GM12891 (cell line): ENCODE data around the gene PHF2.

Source experiments
- DNase-seq: peaks from one replicate; pipeline ENCODE4 v3.0.0; 2011; ENCODE audit warnings: low spot score; ENCODE audit not compliant: insufficient read length
- FAIRE-seq: peaks from 2 replicates; lab custom pipeline; 2011; peaks lifted over from hg19 to GRCh38; lab: Jason Lieb, UNC
- PAX5 ChIP-seq: IDR thresholded peaks from 2 replicates; pipeline ENCODE4 v1.6.1; 2011; ENCODE audit warnings: low read length, moderate library complexity, mild to moderate bottlenecking; ENCODE audit not compliant: insufficient read depth, severe bottlenecking
- POLR2A ChIP-seq: IDR thresholded peaks from 2 replicates; pipeline ENCODE4 v1.6.1; 2011; ENCODE audit warnings: low read depth, low read length, control low read depth
- POLR2AphosphoS5 ChIP-seq: IDR thresholded peaks from 2 replicates; pipeline ENCODE4 v1.6.1; 2011; ENCODE audit warnings: low read depth, low read length, control low read depth
- POU2F2 ChIP-seq: IDR thresholded peaks from 2 replicates; pipeline ENCODE4 v1.6.1; 2011; ENCODE audit warnings: low read depth, mild to moderate bottlenecking, control low read depth, low read length, moderate library complexity
- SPI1 ChIP-seq: IDR thresholded peaks from 2 replicates; pipeline ENCODE4 v1.6.1; 2011; ENCODE audit warnings: low read depth, low read length, control low read depth
- TAF1 ChIP-seq: IDR thresholded peaks from 2 replicates; pipeline ENCODE4 v1.6.1; 2011; ENCODE audit warnings: low read depth, low read length, control low read depth

The PHF2 gene

GRCh38 chr9:93593144-93593658, 16.8 kb downstream of the PHF2 start:
- FAIRE-seq (no peak), DNase-seq (no peak)
- TF ChIP-seq POU2F2 (no peak), POLR2AphosphoS5 (no peak), PAX5 (no peak), TAF1 (no peak), SPI1 (no peak), POLR2A (no peak)

- TF ChIP-seq POLR2A (no peak), TAF1 (no peak), POU2F2 (no peak), POLR2AphosphoS5 (no peak), SPI1 (no peak), PAX5 (no peak)
- no peak for FAIRE-seq
- no peak for DNase-seq
Observed at GRCh38 chr9:93594041-93594756, 17.8 kb downstream of the PHF2 start.

- FAIRE-seq (no peak), DNase-seq (no peak)
- TF ChIP-seq POU2F2 (no peak), POLR2A (no peak), TAF1 (no peak), POLR2AphosphoS5 (no peak), SPI1 (no peak)
Observed at GRCh38 chr9:93595461-93595860, 19.1 kb downstream of the PHF2 start.

- no peak for TF ChIP-seq TAF1
- TF ChIP-seq POU2F2: no peak
- TF ChIP-seq POLR2A: no peak
- TF ChIP-seq SPI1: no peak
- TF ChIP-seq PAX5: no peak
- TF ChIP-seq POLR2AphosphoS5: no peak
- DNase-seq (no peak), FAIRE-seq (no peak)
Observed at GRCh38 chr9:93595861-93596365, 19.5 kb downstream of the PHF2 start.

GRCh38 chr9:93596399-93596798, 20.0 kb downstream of the PHF2 start:
- FAIRE-seq (no peak), DNase-seq (no peak)
- TF ChIP-seq PAX5: no peak
- TF ChIP-seq POLR2A: no peak
- no peak for TF ChIP-seq POU2F2
- TF ChIP-seq SPI1: no peak
- TF ChIP-seq POLR2AphosphoS5: no peak
- TF ChIP-seq TAF1: no peak

GRCh38 chr9:93597142-93597706, 20.8 kb downstream of the PHF2 start:
- no peak for DNase-seq
- FAIRE-seq: no peak
- no peak for TF ChIP-seq SPI1
- no peak for TF ChIP-seq POLR2AphosphoS5
- TF ChIP-seq POLR2A: no peak
- no peak for TF ChIP-seq TAF1
- no peak for TF ChIP-seq POU2F2
- no peak for TF ChIP-seq PAX5

- DNase-seq: no peak
- no peak for TF ChIP-seq POLR2A
- TF ChIP-seq PAX5: no peak
- TF ChIP-seq SPI1: no peak
- no peak for FAIRE-seq
Observed at GRCh38 chr9:93597871-93598646, 21.7 kb downstream of the PHF2 start.

- TF ChIP-seq POU2F2 (no peak), POLR2AphosphoS5 (no peak), PAX5 (no peak), TAF1 (no peak), POLR2A (no peak), SPI1 (no peak)
- DNase-seq (no peak), FAIRE-seq (no peak)
Observed at GRCh38 chr9:93598647-93599241, 22.4 kb downstream of the PHF2 start.

GRCh38 chr9:93599571-93600403, 23.4 kb downstream of the PHF2 start:
- DNase-seq (no peak), FAIRE-seq (peak; percentile 85)
- TF ChIP-seq POLR2A (no peak), SPI1 (0 out of 2 replicates have a peak, but pooled peaks have one; percentile 6)
